Ascending aorta (tissue), 2 donors: ENCODE measurements around the gene TOX2. TPM values are rescaled to one million over a fixed set of nuclear protein-coding genes. Genes with fewer than 3 reads are reported as not detected.

Experiments used
- DNase-seq, 2 donors: peaks; one replicate each; pipeline ENCODE4 v3.0.0-alpha.2; 2019; ENCODE audit warnings: low spot score in 2 of 2
- H3K27ac ChIP-seq, 2 donors: fragments of 200-600 bp; sonication (generic); one replicate each; pipeline ENCODE4 v1.5.1; 2016 to 2017; ENCODE audit warnings: mild to moderate bottlenecking in 1 of 2
- H3K27me3 ChIP-seq: fragments of 200-600 bp; sonication (generic); one replicate; pipeline ENCODE4 v1.5.1; 2017
- H3K36me3 ChIP-seq, 2 donors: fragments of 200-600 bp; sonication (generic); one replicate each; pipeline ENCODE4 v1.5.1; 2016
- H3K4me1 ChIP-seq, 2 donors: fragments of 200-600 bp; sonication (generic); one replicate each; pipeline ENCODE4 v1.5.1; 2016 to 2017; ENCODE audit warnings: mild to moderate bottlenecking in 1 of 2
- H3K4me3 ChIP-seq, 2 donors: fragments of 200-600 bp; sonication (generic); one replicate each; pipeline ENCODE4 v1.5.1; 2016 to 2017; ENCODE audit warnings: mild to moderate bottlenecking in 1 of 2
- H3K9me3 ChIP-seq, 2 donors: fragments of 200-600 bp; sonication (generic); one replicate each; pipeline ENCODE4 v1.5.1; 2016
- intact Hi-C: fragments of 100-400 bp; cut with DNase I; formaldehyde crosslinking; loops from one replicate; pipeline ENCODE4 v1.15.1; 2023
- total RNA-seq: library from RNA; depleted of rRNA; stranded (reverse); fragments of >200 nt; gene quantifications from one replicate; pipeline ENCODE4 v1.1.0, GENCODE V29; 2016
- TF ChIP-seq, protein P1 (sequence below), 3 experiments: fragments of 200-600 bp in 2 of 3; fragments of 450-650 bp in 1 of 3; sonication (generic) in 2 of 3; IDR thresholded peaks; one replicate each; pipeline ENCODE4 v1.5.1; 2016 to 2019; ENCODE audit warnings: antibody characterized with exemption in 3 of 3, mild to moderate bottlenecking in 1 of 3, moderate library complexity in 1 of 3

Gene TOX2
- total RNA-seq, 1 donor from 2014 or later = 47.0 TPM

DNA sequence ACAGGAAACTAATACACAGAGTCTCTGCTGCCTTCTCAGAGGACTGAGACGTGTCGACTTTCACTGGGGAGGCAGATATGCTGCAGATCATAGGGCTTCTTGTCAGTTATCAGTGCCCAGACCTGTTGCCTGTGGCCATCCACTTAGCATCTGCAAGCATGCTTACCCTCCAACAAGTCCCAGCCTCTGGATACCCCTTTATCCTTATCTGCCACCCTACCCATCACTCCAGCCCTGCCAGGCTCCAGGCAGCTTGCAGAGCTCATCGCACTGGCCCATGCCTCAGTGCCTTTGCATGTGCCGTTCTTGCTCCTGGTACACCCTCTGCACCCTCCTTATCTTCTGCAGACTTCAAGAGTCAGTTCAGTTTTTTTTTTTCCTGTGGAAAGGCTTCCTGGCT lies 119.2 kb downstream of the TOX2 start:
- Histone ChIP-seq H3K4me1 (no peaks in the 10 kb centered on the region), H3K27ac (no peak overlapping the region), H3K27me3 (no peaks in the 10 kb centered on the region), H3K36me3 (no peaks in the 10 kb centered on the region), H3K9me3 (no peaks in the 10 kb centered on the region), H3K4me3 (no peak overlapping the region)
- intact Hi-C loops = no loop called here
- DNase-seq = peak in 1 of 2 donors; percentile 19
- TF ChIP-seq, protein P1, sequence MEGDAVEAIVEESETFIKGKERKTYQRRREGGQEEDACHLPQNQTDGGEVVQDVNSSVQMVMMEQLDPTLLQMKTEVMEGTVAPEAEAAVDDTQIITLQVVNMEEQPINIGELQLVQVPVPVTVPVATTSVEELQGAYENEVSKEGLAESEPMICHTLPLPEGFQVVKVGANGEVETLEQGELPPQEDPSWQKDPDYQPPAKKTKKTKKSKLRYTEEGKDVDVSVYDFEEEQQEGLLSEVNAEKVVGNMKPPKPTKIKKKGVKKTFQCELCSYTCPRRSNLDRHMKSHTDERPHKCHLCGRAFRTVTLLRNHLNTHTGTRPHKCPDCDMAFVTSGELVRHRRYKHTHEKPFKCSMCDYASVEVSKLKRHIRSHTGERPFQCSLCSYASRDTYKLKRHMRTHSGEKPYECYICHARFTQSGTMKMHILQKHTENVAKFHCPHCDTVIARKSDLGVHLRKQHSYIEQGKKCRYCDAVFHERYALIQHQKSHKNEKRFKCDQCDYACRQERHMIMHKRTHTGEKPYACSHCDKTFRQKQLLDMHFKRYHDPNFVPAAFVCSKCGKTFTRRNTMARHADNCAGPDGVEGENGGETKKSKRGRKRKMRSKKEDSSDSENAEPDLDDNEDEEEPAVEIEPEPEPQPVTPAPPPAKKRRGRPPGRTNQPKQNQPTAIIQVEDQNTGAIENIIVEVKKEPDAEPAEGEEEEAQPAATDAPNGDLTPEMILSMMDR (IDR thresholded peaks at IDR 0.05) = no peak

DNA sequence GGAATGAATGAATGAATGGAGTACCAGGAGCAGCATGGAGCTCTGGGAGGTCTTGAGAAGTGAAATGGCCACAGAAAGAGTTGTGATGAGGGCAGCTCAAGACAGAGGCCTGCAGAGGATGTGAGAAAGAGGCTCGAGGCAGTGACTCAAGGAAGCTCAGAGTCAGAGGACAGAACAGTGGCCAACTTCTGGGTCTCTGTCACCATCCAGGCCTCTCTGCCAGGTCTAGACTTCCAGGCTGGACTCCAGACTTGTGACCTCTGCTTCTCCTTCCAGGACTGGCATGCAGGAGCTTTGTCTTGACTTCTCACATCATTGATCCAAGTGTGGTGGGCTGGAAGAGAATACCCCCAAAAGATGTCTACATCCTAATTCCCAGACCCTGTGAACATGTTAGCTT lies 119.8 kb downstream of the TOX2 start:
- intact Hi-C loops = no loop called here
- no peak overlapping the region for H3K4me3 ChIP-seq
- TF ChIP-seq, protein P1 (IDR thresholded peaks at IDR 0.05) = no peak
- peak in 1 of 2 donors; percentile 21 for DNase-seq
- H3K27ac ChIP-seq = no peak overlapping the region
- no peaks in the 10 kb centered on the region for H3K27me3 ChIP-seq
- H3K9me3 ChIP-seq = no peaks in the 10 kb centered on the region
- H3K36me3 ChIP-seq = no peaks in the 10 kb centered on the region
- no peaks in the 10 kb centered on the region for H3K4me1 ChIP-seq

DNA sequence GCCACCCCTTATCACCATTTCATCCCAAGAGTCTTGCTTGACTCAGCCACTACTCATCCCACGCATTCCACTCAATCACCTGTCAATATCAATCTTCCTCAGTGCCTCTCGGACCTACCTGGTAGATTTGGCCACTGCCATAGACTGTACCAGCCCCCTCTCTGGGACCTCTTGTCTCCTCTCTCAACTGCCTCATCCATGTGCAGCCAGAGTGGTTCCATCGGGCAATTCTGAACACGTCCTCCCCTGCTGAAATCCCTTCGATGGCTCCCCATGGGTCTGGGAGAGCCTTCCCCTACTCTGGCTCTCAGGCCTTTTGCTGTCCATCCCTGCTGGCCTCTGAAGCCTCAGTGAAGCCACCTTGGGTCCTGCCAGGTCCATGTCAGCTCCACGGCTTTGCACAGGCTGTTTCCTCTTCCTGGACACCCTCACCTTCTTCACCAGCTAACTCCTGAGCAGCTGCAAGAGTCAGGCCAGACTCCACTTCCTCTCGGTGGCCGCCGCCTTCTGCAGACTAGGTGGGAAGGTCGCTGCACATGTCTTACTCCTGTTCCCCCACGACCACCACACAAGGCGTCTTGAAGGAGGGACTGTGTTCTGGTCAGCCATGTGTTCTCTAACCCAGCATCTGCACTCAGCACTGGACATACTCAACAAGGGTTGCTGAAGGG lies 120.4 kb downstream of the TOX2 start:
- no peaks in the 10 kb centered on the region for H3K36me3 ChIP-seq
- no peaks in the 10 kb centered on the region for H3K9me3 ChIP-seq
- no peak overlapping the region for H3K4me3 ChIP-seq
- TF ChIP-seq, protein P1 (IDR thresholded peaks at IDR 0.05) = no peak
- no peaks in the 10 kb centered on the region for H3K27me3 ChIP-seq
- peak in 1 of 2 donors; percentile 33 for DNase-seq
- no peaks in the 10 kb centered on the region for H3K4me1 ChIP-seq
- H3K27ac ChIP-seq = no peak overlapping the region
- intact Hi-C loops = no loop called here

DNA sequence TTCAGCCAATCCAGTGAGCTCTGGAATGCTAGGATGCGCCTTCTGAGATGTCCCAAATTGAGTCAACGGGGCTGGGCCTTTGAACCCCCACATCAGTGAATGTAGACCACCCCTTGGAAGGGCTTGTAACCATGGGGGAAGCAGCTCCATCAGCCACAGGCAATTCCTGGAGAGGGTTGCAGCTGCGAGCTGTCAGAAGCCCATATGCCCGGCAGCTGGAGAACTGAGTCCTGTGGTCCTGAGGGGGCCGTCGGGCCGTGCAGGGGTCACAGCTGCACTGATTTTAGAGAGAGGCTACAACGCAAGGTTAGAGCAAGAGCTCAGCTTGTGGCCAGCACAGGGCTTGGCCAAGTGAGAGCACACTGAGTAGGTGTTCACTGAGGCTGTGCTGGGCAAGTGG lies 121.3 kb downstream of the TOX2 start:
- intact Hi-C loops = no loop called here
- peak in 1 of 2 donors; percentile 46 for DNase-seq
- H3K36me3 ChIP-seq = no peaks in the 10 kb centered on the region
- no peak overlapping the region for H3K27ac ChIP-seq
- TF ChIP-seq, protein P1 (IDR thresholded peaks at IDR 0.05) = no peak
- no peaks in the 10 kb centered on the region for H3K9me3 ChIP-seq
- no peaks in the 10 kb centered on the region for H3K4me1 ChIP-seq
- no peak overlapping the region for H3K4me3 ChIP-seq
- no peaks in the 10 kb centered on the region for H3K27me3 ChIP-seq

DNA sequence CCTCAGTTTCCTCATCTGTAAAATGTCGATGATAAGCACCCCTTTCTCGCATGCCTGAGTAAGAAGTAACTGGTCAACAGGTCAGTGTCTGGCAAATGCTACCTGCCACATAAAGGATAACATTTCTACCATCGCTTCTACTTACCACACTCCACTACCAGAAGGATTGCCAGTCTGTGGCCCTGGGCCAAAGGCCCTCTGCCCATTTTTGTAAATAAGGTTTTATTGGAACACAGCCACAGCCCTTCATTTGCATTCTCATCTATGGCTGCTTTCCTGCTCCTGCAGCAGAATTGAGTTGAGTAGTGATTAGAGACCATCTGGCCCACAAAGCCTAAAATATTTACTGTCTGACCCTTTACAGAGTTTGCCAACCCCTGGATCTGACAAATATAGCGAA lies 121.8 kb downstream of the TOX2 start:
- intact Hi-C loops = no loop called here
- Histone ChIP-seq H3K36me3 (no peaks in the 10 kb centered on the region), H3K27ac (no peak overlapping the region), H3K27me3 (no peaks in the 10 kb centered on the region), H3K9me3 (no peaks in the 10 kb centered on the region), H3K4me1 (no peaks in the 10 kb centered on the region), H3K4me3 (no peak overlapping the region)
- DNase-seq = no peak
- TF ChIP-seq, protein P1 (IDR thresholded peaks at IDR 0.05) = no peak
